Measurements from ENCODE around the gene TTC21A.

TTC21A gene

DNA sequence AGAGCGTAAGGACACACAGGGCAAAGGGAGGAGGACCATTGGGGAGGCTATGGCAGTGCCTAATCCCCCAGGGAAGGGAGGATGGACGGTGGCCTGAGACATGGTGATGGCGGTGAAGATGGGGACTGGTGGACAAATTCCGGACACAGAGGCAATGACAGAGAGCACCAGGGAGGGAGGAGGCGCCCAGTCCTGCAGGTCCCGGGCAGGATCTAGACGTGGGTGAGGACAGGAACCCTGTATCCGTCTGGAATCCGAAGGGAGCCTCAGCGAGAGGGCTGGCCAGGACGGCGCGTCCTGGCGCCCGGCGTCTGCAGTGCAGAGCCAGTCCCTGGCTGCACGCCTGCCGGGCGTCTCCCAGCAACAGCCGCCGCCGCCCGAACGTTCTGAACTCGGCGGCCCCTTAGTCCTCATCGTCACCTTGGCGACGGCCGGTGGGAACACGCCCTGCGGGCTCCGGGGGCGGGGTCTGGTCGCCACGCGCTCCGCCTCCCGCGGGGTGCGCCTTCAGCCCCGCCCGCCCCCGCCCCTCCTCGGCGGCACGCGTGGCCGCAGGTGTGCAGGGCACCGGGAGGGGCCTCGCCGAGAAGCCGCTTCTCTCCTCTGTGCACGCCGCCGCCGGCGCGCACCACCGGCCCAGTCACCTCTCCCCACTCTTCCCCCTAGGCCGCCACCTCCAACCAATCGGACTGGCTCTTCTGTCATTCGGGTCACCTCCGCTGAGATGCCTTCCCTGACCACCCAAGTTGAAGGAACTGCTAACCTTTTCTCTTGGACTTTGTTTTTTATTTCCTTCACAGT lies 73.3 kb downstream of the TTC21A start:
- Histone ChIP-seq H3K23ac (ENCODE audit: low read length) (no peak overlapping the region), H3K9ac (ENCODE audit: low read length) (peak overlapping the region; percentile 59), H3K4me3 (ENCODE audit: low read length) (peak overlapping the region; percentile 11), H2BK5ac (ENCODE audit: low read length) (no peak overlapping the region), H3K27ac (ENCODE audit: low read depth, low read length) (no peak overlapping the region), H3K4me1 (ENCODE audit: control insufficient read depth, low read depth, low read length) (peaks cover 6% of the 10 kb centered on the region), H2BK15ac (replicated peaks; ENCODE audit: low read depth) (no peak overlapping the region), H3K18ac (ENCODE audit: low read length) (no peak overlapping the region), H3K4ac (ENCODE audit: low read depth, low read length) (no peak overlapping the region), H4K5ac (ENCODE audit: low read length) (no peak overlapping the region), H4K8ac (ENCODE audit: low read depth, low read length) (no peak overlapping the region), H3K79me1 (ENCODE audit: low read length) (no peaks in the 10 kb centered on the region), H2BK120ac (ENCODE audit: low read depth, low read length) (no peak overlapping the region), H3K36me3 (ENCODE audit: control insufficient read depth, insufficient read depth, low read length) (no peaks in the 10 kb centered on the region), H3K27me3 (ENCODE audit: insufficient read depth, low read length, poor library complexity) (no peaks in the 10 kb centered on the region), H3K4me2 (ENCODE audit: low read length) (peak overlapping the region; percentile 80), H3K56ac (ENCODE audit: low read length) (peak overlapping the region; percentile 86), H2AK5ac (ENCODE audit: low read length) (no peak overlapping the region), H3K79me2 (ENCODE audit: control insufficient read depth, insufficient read depth, low read length) (no peaks in the 10 kb centered on the region)
- no CpG with 5 or more reads among the region's 64 CpGs for WGBS (ENCODE audit: extremely low coverage, insufficient coverage, low lambda C conversion rate)
- DNase-seq, result peak; percentile 96

DNA sequence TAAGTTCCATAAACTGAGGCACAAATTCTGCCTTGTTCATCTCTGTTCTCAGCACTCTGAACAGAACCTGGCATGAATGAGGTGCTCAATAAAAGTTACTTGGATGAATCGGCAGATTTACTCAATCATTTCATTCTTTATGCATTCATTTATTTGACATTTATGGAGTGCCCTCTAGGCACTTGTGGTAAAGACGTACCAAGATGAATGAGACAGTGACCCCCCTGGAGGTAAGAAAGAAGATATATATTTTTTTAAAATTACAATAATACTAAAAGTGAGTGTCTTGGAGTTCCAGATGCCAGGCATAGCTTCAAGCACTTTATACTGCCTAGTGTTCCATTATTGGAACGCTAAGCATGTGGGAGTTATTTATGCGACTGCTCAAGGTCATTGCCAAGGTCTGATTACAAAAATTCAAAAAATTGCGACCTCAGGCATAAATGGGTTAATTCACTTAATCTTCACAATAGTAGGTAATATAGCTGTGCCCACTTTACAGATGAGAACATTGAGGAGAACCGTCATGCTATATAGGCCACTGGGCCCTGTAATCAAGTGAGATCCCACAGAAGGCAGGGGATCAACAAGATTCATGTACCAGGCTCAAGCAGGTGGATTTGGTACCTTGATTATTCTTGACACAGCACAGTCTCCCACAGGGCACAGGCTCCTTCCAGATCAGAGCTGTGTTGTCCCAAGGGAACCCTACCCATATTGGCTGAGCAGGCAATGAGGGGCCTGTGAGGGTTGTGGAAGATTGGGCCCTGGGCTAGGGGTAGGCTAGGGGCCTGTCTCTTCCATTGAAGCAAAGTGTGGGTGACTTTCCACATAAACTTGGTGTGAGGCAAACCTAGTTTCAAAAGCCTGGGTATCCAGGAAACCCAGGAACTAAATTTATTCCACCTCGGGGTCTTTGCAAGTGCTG lies 74.2 kb downstream of the TTC21A start:
- no peak overlapping the region for H3K9ac ChIP-seq (ENCODE audit: low read length)
- no peaks in the 10 kb centered on the region for H3K79me2 ChIP-seq (ENCODE audit: control insufficient read depth, insufficient read depth, low read length)
- no peak overlapping the region for H2BK5ac ChIP-seq (ENCODE audit: low read length)
- H3K79me1 ChIP-seq (ENCODE audit: low read length), result no peaks in the 10 kb centered on the region
- H2AK5ac ChIP-seq (ENCODE audit: low read length), result no peak overlapping the region
- DNase-seq, result no peak
- WGBS (ENCODE audit: extremely low coverage, insufficient coverage, low lambda C conversion rate), result no CpG with 5 or more reads among the region's 7 CpGs
- H3K23ac ChIP-seq (ENCODE audit: low read length), result no peak overlapping the region
- no peak overlapping the region for H4K5ac ChIP-seq (ENCODE audit: low read length)
- H3K4me3 ChIP-seq (ENCODE audit: low read length), result no peak overlapping the region
- H2BK120ac ChIP-seq (ENCODE audit: low read depth, low read length), result no peak overlapping the region
- H3K18ac ChIP-seq (ENCODE audit: low read length), result no peak overlapping the region
- no peaks in the 10 kb centered on the region for H3K27me3 ChIP-seq (ENCODE audit: insufficient read depth, low read length, poor library complexity)
- no peak overlapping the region for H4K8ac ChIP-seq (ENCODE audit: low read depth, low read length)
- no peak overlapping the region for H3K4me2 ChIP-seq (ENCODE audit: low read length)
- H3K4ac ChIP-seq (ENCODE audit: low read depth, low read length), result no peak overlapping the region
- H3K56ac ChIP-seq (ENCODE audit: low read length), result no peak overlapping the region
- H3K27ac ChIP-seq (ENCODE audit: low read depth, low read length), result no peak overlapping the region
- H3K36me3 ChIP-seq (ENCODE audit: control insufficient read depth, insufficient read depth, low read length), result no peaks in the 10 kb centered on the region
- no peak overlapping the region for H2BK15ac ChIP-seq (replicated peaks; ENCODE audit: low read depth)
- H3K4me1 ChIP-seq (ENCODE audit: control insufficient read depth, low read depth, low read length), result peaks cover 6% of the 10 kb centered on the region

DNA sequence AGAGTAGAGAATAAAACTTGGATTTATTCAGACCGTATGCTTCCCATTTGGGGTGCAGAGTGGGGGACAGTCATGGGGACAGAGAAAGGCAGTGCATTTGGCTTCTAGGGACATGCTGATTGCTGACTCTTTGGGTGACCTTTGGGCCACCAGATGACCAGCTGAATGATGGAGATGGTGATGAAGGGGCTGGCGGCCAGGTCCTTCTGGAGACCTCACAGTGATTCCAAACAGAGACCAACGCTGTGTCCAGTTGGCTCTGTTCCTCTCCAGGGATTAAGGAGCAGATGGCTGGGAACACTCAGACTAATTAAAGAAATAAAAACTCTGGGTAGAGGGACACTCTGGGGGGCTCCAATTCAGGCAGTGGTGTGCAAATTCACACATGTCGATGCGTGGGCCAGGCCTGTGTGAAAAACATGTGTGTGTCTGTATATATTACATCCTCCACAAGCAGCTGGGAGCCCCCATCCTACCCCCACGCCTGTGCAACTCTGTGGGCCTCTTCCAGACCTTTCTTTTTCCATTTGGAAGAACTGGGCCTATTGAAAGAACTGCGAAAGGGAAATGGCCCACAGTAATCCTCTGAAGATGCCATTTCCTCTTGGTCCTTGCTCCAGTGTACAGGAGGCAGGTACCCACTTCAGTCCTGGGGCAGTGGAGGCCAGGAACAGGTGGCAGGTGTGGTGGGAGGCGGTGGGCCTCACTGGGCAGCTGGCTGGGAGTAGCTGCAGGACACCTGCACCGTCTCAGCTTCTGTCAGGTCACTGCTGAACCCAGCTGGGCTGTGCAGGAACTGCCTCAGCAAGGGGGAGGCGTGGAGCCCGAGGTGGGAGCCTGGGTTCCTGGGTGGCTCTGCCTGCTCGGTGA lies 76.0 kb downstream of the TTC21A start:
- DNase-seq, result no peak
- H3K27me3 ChIP-seq (ENCODE audit: insufficient read depth, low read length, poor library complexity), result no peaks in the 10 kb centered on the region
- no peak overlapping the region for H2AK5ac ChIP-seq (ENCODE audit: low read length)
- no peaks in the 10 kb centered on the region for H3K36me3 ChIP-seq (ENCODE audit: control insufficient read depth, insufficient read depth, low read length)
- no peak overlapping the region for H3K23ac ChIP-seq (ENCODE audit: low read length)
- no peaks in the 10 kb centered on the region for H3K79me1 ChIP-seq (ENCODE audit: low read length)
- H3K4me2 ChIP-seq (ENCODE audit: low read length), result no peak overlapping the region
- H3K4me1 ChIP-seq (ENCODE audit: control insufficient read depth, low read depth, low read length), result peaks cover 3% of the 10 kb centered on the region
- H3K4me3 ChIP-seq (ENCODE audit: low read length), result no peak overlapping the region
- H3K4ac ChIP-seq (ENCODE audit: low read depth, low read length), result no peak overlapping the region
- no peaks in the 10 kb centered on the region for H3K79me2 ChIP-seq (ENCODE audit: control insufficient read depth, insufficient read depth, low read length)
- H2BK5ac ChIP-seq (ENCODE audit: low read length), result no peak overlapping the region
- H3K56ac ChIP-seq (ENCODE audit: low read length), result no peak overlapping the region
- no CpG with 5 or more reads among the region's 12 CpGs for WGBS (ENCODE audit: extremely low coverage, insufficient coverage, low lambda C conversion rate)
- no peak overlapping the region for H4K8ac ChIP-seq (ENCODE audit: low read depth, low read length)
- no peak overlapping the region for H3K18ac ChIP-seq (ENCODE audit: low read length)
- no peak overlapping the region for H2BK15ac ChIP-seq (replicated peaks; ENCODE audit: low read depth)
- no peak overlapping the region for H4K5ac ChIP-seq (ENCODE audit: low read length)
- H3K9ac ChIP-seq (ENCODE audit: low read length), result no peak overlapping the region
- no peak overlapping the region for H3K27ac ChIP-seq (ENCODE audit: low read depth, low read length)
- no peak overlapping the region for H2BK120ac ChIP-seq (ENCODE audit: low read depth, low read length)

DNA sequence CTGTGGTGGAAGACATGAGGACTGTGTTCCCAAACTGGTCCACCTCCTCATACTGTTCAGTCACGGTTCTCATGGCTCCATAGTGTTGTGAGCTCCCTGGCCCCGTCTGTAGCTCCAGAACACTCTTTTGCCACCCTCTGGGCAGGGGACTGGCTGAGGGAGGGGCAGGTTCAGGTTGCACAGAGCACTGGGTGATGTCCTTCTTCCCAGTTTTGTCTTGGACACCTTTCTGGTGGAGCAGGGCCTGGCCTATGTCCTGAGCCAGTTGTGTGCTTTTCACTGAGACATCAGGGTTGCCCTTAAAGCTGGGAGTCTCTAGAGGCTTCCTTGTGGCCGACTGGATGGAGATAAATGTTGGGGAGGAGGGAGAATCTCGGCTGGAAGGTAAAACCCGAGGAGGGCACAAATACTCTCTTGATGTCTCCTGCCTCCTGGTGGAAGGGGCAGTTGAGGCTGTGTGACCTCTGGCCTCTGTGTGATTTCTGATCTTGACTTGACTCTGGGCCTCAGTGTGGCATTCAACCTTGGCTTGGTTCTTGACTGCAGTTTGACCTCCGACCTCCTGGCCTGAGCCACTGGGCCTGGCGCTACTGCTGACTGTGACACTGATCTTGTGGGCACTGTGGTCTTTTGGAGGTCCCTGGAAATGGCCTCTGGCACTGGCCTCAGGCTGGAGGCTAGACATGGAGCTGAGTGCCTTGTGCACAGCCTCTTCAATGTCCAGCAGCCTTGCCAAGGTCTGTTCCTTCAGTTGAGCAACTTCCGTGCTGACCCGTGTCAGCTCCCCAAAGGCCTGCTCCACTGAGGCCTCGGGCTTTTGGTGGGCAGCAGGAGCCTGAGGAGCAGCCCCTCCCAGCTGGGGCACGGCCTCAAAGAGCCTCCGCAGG lies 76.8 kb downstream of the TTC21A start:
- H3K9ac ChIP-seq (ENCODE audit: low read length), result no peak overlapping the region
- H3K4ac ChIP-seq (ENCODE audit: low read depth, low read length), result no peak overlapping the region
- no peaks in the 10 kb centered on the region for H3K79me1 ChIP-seq (ENCODE audit: low read length)
- no CpG with 5 or more reads among the region's 12 CpGs for WGBS (ENCODE audit: extremely low coverage, insufficient coverage, low lambda C conversion rate)
- H2BK15ac ChIP-seq (replicated peaks; ENCODE audit: low read depth), result no peak overlapping the region
- no peak overlapping the region for H3K23ac ChIP-seq (ENCODE audit: low read length)
- H4K5ac ChIP-seq (ENCODE audit: low read length), result no peak overlapping the region
- no peak overlapping the region for H3K56ac ChIP-seq (ENCODE audit: low read length)
- no peak overlapping the region for H3K4me2 ChIP-seq (ENCODE audit: low read length)
- no peaks in the 10 kb centered on the region for H3K36me3 ChIP-seq (ENCODE audit: control insufficient read depth, insufficient read depth, low read length)
- no peaks in the 10 kb centered on the region for H3K27me3 ChIP-seq (ENCODE audit: insufficient read depth, low read length, poor library complexity)
- H3K27ac ChIP-seq (ENCODE audit: low read depth, low read length), result no peak overlapping the region
- no peak overlapping the region for H2AK5ac ChIP-seq (ENCODE audit: low read length)
- peaks cover 2% of the 10 kb centered on the region for H3K4me1 ChIP-seq (ENCODE audit: control insufficient read depth, low read depth, low read length)
- H3K18ac ChIP-seq (ENCODE audit: low read length), result no peak overlapping the region
- H2BK5ac ChIP-seq (ENCODE audit: low read length), result no peak overlapping the region
- no peak overlapping the region for H3K4me3 ChIP-seq (ENCODE audit: low read length)
- H3K79me2 ChIP-seq (ENCODE audit: control insufficient read depth, insufficient read depth, low read length), result no peaks in the 10 kb centered on the region
- no peak overlapping the region for H4K8ac ChIP-seq (ENCODE audit: low read depth, low read length)
- no peak overlapping the region for H2BK120ac ChIP-seq (ENCODE audit: low read depth, low read length)
- DNase-seq, result no peak

DNA sequence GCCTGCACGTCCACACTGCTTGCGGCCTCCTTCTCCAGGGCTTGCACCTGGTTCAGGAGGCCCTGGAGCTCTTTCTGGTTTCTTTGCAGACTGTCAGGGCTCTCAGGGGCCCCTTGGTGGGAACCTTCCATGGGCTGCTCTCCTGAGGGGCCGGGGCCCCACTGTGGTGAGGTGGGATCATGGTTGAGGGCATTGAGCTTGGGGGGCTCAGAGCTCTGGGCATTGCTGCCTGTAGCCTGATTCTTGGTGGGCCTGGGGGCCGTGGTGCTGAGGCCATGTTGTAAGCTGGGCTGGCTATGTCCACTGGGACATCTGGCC lies 77.4 kb downstream of the TTC21A start:
- no peak overlapping the region for H3K23ac ChIP-seq (ENCODE audit: low read length)
- WGBS (ENCODE audit: extremely low coverage, insufficient coverage, low lambda C conversion rate), result no CpG with 5 or more reads among the region's 4 CpGs

More for the DNA sequence above, 77.4 kb downstream of the TTC21A start:
- no peak overlapping the region for H4K8ac ChIP-seq (ENCODE audit: low read depth, low read length)
- H3K9ac ChIP-seq (ENCODE audit: low read length), result no peak overlapping the region
- H3K4me3 ChIP-seq (ENCODE audit: low read length), result no peak overlapping the region
- no peaks in the 10 kb centered on the region for H3K27me3 ChIP-seq (ENCODE audit: insufficient read depth, low read length, poor library complexity)
- no peak overlapping the region for H3K56ac ChIP-seq (ENCODE audit: low read length)
- H3K79me1 ChIP-seq (ENCODE audit: low read length), result no peaks in the 10 kb centered on the region
- DNase-seq, result no peak
- H2AK5ac ChIP-seq (ENCODE audit: low read length), result no peak overlapping the region
- no peak overlapping the region for H3K18ac ChIP-seq (ENCODE audit: low read length)
- H3K4me2 ChIP-seq (ENCODE audit: low read length), result no peak overlapping the region
- no peak overlapping the region for H3K4ac ChIP-seq (ENCODE audit: low read depth, low read length)
- H3K4me1 ChIP-seq (ENCODE audit: control insufficient read depth, low read depth, low read length), result peaks cover 2% of the 10 kb centered on the region
- H2BK5ac ChIP-seq (ENCODE audit: low read length), result no peak overlapping the region
- H3K27ac ChIP-seq (ENCODE audit: low read depth, low read length), result no peak overlapping the region
- H3K79me2 ChIP-seq (ENCODE audit: control insufficient read depth, insufficient read depth, low read length), result no peaks in the 10 kb centered on the region
- H2BK15ac ChIP-seq (replicated peaks; ENCODE audit: low read depth), result no peak overlapping the region
- no peaks in the 10 kb centered on the region for H3K36me3 ChIP-seq (ENCODE audit: control insufficient read depth, insufficient read depth, low read length)
- no peak overlapping the region for H2BK120ac ChIP-seq (ENCODE audit: low read depth, low read length)
- H4K5ac ChIP-seq (ENCODE audit: low read length), result no peak overlapping the region
